Erythroblast (primary cell): ENCODE data around the gene PRKG1.
A peak's percentile ranks its signal among the peaks of the same experiment; 100 is the strongest.
"Not testable (repeated sequence)": the region's sequence is repeated elsewhere in the genome, so short reads cannot be mapped to it uniquely, and the experiment has no call there.

ENCODE experiments used
- DNase-seq, 2 experiments: peaks; one replicate each; lab custom pipeline; 2025; lab: John Stamatoyannopoulos, UW
- GATA1 ChIP-seq: IDR thresholded peaks from 2 replicates; pipeline ENCODE4 v1.6.1; 2011; ENCODE audit warnings: low read depth, mild to moderate bottlenecking, control low read depth, low read length, moderate library complexity
- POLR2A ChIP-seq: IDR thresholded peaks from 2 replicates; pipeline ENCODE4 v1.6.1; 2011; ENCODE audit warnings: mild to moderate bottlenecking, low read length

Gene PRKG1

DNA sequence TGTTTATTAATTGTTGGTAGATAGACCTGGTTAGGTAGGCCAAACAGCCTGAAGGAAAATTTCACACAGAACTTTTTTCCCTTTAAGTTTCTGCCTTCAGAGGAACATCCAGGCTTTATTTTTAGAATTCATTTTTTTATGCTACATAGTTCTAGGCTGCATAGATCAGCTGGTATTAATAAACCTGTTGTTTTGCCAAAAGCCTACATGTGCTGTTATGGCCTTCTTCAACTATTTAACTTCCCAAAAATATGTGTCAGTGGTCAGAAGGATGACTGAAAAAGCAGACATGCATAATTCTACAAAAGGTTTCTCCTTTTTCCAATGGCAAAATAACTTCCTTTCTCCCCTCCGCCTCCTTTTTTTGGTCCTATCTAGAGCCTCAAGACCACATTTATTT, 936.8 kb downstream of the PRKG1 start:
- no peak for DNase-seq
- no peak for TF ChIP-seq POLR2A
- no peak for TF ChIP-seq GATA1

DNA sequence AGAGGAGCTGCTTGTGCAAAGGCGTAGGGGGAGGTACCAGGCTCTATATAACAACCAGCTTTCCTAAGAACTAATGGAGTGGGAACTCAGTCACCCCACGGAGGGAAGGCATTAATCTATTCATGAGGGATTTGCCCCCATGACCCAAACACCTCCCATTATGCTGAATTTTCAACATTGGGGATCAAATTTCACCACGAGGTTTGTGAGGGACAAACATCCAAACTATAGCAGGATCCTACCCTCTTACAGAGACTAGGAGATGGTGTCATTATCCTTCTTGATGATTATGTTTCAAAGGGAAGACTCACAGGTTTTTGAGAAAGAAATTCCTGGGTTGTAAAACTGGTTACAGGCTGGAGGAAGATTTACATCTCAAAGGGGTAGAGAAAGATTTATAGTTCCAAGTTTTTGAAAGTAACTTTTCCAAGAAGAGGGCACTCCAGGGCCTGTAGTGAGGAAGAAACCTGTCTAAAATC, 944.8 kb downstream of the PRKG1 start:
- no peak for DNase-seq
- TF ChIP-seq GATA1 = no peak
- TF ChIP-seq POLR2A = no peak

DNA sequence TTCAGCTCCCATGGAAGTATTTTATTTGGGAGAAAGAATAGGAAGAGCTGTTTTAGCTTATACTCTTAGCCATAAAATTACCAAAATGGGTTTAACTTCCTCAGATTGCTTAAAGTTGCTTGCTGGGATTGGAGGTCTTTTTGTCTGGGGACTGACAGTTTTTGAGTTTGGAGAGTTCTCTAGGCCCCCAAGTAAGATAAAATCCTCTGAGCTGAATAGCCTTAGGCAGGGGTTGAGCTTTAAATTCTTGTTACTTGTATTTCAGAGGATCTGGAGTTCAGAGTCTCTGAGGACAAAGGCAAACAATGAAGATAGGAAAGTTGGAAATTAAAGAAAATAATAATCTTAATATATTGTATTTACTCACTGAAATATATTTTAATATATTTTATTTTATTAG, 945.4 kb downstream of the PRKG1 start:
- TF ChIP-seq GATA1 (no peak), POLR2A (no peak)
- no peak for DNase-seq

DNA sequence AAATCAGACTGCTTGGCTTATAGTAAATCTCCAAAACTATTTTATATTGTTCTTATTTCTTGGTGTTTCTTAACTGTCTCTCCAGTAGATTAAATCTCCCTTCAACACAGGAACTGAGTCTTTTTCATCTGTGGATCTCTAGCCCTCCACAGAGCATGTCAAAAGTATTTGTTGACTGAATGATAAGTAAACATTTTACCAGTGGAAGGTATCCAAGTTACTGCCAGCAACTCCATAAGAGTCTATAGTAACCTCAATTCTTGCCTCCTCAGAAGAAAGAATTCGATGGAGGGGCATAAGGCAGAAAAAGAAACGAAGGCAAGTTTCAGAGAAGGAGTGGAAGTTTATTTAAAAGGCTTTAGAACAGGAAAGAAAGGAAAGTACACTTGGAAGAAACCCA, 945.9 kb downstream of the PRKG1 start:
- DNase-seq = no peak
- TF ChIP-seq POLR2A = no peak
- no peak for TF ChIP-seq GATA1

DNA sequence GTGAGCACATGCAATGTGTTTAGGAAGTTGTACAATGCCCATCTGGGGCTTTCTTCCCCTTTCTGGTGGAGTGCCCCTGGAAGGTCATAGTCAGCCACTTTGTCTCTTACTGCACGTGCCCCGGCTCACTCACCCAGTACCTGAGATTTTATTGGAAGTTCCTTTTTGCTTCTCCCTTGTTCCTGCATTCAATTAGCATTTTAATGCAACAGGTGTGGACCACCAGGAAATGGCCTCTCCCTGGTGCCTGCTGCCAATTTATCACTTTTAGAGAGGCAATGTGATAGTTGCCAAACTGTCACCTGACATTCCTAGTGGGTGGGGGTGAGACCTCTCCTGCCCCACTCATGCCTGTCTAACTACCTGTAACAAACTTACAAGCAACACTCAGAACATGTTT, 946.4 kb downstream of the PRKG1 start:
- TF ChIP-seq GATA1 = no peak
- no peak for TF ChIP-seq POLR2A
- no peak for DNase-seq

DNA sequence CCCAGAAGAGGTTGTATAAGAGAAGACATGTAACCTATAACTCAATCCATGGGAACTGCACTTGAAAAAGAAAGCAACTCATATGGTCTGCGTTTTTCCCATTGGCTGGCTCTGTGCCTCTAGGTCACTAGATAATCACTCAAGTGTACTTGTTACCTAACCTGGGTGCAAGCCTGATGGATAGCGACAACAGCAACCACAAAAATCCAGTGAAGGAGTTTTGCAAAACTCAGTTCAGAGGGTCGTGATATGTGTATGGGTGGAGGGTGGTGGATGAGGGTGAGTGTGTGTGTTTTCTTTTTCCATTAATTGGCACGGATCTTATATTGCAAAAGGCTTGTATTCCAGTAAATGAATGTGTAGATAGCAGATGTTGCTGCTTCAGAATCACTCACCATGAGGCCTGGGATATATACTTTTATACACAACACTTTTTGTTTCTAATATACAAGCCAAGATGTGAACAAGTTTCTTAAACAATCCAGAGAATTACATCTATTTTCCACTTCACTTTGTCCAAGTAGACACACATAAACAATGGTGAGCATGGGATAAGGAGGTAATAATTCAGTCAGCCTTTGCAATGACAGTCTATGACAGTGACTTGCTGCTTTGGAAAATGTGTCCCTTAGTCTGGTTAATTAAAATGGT, 952.9 kb downstream of the PRKG1 start:
- TF ChIP-seq POLR2A (no peak), GATA1 (no peak)
- DNase-seq = no peak

DNA sequence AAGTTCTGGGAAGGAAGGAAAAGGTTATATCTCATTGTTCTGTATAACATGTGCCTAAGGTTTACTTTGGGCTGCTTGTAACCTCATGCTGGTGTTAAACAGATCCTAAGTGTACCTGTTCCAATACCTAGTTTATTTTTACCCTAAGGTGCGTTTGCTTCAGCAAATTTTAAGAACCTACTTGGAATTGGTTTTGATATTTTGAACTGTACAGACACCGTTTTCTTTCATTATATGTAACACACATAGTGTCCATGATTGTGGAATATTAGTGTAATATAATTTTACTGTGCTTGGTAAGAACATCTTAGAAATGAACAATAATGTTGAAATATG, 954.2 kb downstream of the PRKG1 start:
- DNase-seq = no peak
- no peak for TF ChIP-seq POLR2A
- TF ChIP-seq GATA1 = no peak

DNA sequence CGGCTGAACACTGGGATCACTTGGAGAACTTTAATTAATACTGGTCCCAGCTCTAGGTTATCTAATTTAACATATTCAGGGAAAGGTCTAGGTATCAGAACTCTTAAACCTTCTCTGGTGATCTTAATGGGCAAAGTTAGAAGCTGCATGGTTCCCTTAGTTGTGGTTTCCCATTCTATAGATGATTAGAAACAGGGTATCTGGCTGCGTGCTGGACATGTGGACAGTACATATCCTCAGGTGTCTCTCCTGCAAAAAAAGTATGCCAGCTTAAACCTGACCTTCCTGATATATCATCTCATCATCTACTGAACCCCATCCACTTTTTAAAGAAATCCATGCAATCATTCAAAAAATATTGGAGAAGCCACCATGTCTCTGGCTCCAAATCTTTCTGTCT, 955.3 kb downstream of the PRKG1 start:
- DNase-seq = no peak

DNA sequence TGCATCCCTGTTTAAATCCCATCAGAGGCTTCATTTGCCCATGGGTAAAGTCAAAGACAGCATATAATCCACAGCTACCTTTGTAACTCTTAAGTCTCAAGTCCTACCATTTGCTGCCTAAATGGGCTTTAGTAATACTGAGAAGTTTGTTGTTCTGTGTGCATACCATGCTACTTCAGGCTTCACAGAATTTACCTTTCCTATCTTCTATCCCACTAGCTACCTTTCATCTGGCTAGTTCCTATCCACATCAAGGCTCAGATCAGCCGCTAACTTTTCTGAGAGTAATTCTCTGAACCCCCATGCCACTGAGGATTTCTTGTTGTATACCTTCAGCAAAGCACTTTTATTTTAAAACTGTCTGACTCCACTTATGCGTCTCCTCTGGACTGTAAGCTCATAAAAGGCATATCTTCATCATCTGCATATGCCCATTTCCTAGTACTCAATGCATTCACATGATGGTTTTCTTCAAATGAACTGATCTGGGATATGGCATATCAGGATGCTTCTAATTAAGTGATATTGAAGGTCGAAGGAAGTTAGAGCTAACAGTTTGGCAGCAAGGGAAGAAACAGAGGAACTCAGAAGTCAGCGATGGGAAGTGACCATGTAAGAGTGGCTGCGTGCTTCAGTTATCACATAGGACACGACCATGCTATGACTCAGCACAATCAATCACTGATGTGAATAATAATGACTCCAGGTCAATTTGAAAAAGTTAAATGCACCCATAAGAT, 955.9 kb downstream of the PRKG1 start:
- DNase-seq = peak in 1 of 2 experiments; percentile 6

More for the DNA sequence above, 955.3 kb downstream of the PRKG1 start:
- TF ChIP-seq POLR2A = no peak

DNA sequence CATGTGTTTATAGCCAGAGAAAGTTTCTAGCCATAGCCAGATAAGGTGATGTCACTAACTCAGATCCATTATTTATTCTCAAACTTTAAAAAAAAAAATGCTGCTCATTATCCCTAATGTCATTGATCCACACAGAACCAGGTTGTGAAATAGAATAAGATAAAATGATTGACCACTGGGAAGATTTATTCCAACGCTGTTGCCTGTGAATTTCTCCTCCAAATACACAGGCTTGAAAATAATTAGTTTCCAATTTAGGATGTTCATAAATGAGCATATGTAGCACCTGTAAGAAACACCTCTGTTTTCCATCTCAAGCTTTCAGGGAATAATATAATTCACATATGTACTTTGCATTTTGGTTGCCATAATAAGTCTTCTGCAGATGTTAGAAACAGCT, 956.7 kb downstream of the PRKG1 start:
- no peak for DNase-seq
- no peak for TF ChIP-seq POLR2A
- no peak for TF ChIP-seq GATA1

More for the DNA sequence above, 955.9 kb downstream of the PRKG1 start:
- TF ChIP-seq GATA1 (no peak), POLR2A (no peak)

DNA sequence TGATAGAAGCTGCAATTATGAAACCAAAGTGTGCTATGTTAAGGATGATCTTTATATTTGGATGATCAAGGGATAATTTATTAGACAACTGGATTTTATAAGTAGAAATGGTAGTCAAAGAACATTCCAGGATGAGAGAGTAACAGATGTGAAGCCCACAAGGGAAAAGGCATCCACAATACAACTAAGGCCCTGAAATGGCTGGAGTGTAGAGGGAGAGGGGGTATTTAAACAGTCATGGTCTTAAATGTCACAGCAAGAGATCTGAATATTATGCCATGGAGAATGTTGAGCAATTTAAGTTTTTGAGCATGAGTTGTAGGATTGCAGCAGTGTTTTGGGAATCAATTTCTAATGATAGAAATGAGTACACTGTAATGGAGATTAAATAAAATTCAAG, 957.5 kb downstream of the PRKG1 start:
- no peak for DNase-seq
- TF ChIP-seq GATA1 = no peak
- TF ChIP-seq POLR2A = no peak

DNA sequence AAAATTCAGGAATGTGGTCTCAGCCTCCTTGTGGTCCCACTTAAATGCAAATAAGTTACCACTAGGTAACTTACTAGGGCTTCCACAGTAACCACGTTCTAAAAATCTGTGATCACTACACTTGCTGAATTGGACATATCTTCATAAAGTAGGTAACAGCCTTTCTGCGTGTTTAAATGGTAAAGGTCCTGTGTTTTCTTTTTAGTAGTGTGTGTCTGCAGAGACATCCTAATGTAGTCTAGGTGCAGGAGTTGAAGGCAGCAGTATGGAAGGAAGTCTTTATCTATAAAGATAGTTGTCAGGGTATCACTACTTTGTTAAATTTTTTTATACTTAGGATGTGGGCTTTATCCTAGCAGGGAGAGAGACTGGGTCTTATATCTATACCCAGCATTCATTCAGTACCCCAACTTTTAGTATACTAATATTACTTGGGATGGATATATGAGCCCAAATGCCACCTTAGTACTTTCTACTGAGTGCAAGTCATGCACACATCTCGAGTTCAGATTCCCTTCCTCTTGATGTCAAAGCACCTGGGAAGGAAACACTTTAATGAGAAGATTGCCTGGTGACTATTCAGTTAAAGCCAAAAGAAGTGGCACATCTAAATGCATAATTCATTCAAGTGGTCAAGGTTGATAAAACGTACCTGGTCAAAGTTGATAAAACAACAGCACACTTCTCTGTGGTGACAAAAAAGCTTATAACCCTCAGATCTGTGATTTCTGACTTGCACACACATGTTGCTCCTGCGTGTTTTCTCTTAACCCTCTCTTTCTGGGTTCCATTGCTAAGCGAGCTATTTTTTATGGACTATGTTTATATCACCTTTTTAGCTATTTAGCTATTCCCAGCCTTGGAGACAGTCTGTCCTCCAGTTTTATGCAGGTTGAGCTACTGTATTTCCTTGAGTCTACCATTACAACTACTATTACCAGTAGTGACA, 958.7 kb downstream of the PRKG1 start:
- DNase-seq = no peak
- TF ChIP-seq GATA1 (no peak), POLR2A (no peak)

DNA sequence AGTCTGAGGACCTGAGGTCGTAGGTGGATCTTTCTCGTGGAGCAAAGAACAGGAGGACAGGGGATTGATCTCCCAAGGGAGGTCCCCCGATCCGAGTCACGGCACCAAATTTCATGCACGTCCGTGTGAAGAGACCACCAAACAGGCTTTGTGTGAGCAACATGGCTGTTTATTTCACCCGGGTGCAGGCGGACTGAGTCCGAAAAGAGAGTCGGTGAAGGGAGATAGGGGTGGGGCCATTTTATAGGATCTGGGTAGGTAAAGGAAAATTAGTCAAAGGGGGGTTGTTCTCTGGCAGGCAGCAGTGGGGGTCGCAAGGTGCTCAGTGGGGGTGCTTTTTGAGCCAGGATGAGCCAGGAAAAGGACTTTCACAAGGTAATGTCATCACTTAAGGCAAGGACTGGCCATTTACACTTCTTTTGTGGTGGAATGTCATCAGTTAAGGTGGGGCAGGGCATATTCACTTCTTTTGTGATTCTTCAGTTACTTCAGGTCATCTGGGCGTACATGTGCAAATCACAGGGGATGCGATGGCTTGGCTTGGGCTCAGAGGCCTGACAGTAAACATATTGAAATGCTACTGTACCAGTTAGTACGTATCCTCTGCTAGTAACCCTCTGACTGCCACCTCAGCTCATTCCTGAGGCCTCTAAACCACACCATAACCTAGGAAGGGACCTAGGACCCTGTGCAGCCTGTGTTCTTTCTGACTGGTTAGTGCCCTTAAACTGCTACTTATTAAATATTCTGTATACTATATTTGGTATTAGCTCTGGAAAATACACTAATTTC, 964.9 kb downstream of the PRKG1 start:
- not testable (repeated sequence) for DNase-seq
